ENCODE measurements around the gene ST3GAL6.

DNA sequence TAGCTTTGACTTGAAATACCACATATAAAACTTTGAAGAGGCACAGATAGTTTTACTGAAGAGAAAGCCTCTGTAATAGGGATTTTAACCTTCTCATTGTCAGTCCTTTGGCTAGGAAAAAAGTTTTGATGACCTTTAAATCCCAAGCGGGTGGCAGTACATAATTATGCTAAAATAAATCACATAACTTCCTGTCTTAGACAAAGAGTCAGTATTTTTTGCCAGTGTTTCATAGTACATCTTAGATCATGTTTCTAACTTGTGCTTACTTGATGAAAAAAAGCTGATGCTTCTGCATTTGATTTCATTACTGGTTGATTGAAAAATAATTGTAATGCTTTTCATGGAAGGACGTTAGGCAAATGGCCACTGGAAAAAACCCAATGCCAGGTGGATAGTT, 5.8 kb downstream of the ST3GAL6 start:
- no peak for TF ChIP-seq CTBP1 (IDR thresholded peaks at IDR 0.05; ENCODE audit: borderline replicate concordance)
- no peak for TF ChIP-seq EZH2 (IDR thresholded peaks at IDR 0.05; ENCODE audit: borderline replicate concordance, low read depth, low read length)
- no peak for TF ChIP-seq PHB2 (IDR thresholded peaks at IDR 0.05; ENCODE audit: low read depth)
- TF ChIP-seq ATF7 (IDR thresholded peaks at IDR 0.05), result no peak
- TF ChIP-seq, protein P1, sequence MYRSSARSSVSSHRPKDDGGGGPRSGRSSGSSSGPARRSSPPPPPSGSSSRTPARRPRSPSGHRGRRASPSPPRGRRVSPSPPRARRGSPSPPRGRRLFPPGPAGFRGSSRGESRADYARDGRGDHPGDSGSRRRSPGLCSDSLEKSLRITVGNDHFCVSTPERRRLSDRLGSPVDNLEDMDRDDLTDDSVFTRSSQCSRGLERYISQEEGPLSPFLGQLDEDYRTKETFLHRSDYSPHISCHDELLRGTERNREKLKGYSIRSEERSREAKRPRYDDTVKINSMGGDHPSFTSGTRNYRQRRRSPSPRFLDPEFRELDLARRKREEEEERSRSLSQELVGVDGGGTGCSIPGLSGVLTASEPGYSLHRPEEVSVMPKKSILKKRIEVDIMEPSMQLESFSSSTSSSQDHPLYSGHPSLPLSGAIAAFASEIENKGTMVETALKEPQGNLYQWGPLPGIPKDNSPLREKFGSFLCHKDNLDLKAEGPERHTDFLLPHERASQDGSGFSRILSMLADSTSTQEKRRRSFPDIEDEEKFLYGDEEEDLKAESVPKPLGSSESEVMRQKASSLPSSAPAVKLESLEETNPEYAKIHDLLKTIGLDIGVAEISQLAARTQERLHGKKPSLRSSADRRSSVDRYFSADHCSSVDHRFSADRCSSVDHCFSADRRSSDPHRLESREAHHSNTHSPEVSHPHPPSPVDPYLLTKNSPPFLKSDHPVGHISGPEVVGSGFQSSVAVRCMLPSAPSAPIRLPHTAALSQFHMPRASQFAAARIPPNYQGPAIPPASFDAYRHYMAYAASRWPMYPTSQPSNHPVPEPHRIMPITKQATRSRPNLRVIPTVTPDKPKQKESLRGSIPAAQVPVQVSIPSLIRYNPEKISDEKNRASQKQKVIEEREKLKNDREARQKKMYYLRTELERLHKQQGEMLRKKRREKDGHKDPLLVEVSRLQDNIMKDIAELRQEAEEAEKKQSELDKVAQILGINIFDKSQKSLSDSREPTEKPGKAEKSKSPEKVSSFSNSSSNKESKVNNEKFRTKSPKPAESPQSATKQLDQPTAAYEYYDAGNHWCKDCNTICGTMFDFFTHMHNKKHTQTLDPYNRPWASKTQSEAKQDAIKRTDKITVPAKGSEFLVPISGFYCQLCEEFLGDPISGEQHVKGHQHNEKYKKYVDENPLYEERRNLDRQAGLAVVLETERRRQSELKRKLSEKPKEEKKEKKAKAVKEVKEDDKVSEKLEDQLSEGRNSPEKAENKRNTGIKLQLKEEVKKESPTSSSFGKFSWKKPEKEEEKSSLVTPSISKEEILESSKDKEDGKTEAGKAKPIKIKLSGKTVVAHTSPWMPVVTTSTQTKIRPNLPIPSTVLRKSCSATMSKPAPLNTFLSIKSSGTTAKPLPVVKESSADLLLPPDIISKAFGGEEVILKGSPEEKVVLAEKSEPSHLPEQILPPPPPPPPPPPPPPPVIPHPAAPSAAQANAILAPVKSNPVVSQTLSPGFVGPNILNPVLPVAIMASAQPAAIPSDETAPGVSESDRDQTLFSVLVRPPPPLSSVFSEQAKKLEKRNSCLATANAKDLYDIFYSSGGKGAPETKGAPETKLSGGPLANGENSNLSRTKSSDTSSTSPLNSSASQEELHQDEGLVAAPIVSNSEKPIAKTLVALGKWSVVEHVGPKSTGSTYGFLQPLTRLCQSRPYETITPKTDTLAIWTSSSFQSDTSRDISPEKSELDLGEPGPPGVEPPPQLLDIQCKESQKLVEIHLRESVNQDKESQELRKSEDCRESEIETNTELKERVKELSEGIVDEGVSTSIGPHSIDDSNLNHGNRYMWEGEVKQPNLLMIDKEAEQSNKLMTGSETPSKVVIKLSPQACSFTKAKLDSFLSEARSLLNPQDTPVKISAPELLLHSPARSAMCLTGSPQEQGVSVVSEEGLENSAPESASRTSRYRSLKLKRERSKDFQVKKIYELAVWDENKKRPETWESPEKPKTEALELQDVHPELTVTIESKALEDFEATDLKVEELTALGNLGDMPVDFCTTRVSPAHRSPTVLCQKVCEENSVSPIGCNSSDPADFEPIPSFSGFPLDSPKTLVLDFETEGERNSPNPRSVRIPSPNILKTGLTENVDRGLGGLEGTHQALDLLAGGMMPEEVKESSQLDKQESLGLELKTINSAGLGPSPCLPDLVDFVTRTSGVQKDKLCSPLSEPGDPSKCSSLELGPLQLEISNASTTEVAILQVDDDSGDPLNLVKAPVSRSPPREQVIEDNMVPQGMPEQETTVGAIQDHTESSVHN (IDR thresholded peaks at IDR 0.05; ENCODE audit: borderline replicate concordance in 1 of 2, low read depth in 1 of 2), result no peak
- TF ChIP-seq, protein P2, sequence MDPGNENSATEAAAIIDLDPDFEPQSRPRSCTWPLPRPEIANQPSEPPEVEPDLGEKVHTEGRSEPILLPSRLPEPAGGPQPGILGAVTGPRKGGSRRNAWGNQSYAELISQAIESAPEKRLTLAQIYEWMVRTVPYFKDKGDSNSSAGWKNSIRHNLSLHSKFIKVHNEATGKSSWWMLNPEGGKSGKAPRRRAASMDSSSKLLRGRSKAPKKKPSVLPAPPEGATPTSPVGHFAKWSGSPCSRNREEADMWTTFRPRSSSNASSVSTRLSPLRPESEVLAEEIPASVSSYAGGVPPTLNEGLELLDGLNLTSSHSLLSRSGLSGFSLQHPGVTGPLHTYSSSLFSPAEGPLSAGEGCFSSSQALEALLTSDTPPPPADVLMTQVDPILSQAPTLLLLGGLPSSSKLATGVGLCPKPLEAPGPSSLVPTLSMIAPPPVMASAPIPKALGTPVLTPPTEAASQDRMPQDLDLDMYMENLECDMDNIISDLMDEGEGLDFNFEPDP (CRISPR knock-in tag; IDR thresholded peaks at IDR 0.05), result no peak
- TF ChIP-seq, protein P3, sequence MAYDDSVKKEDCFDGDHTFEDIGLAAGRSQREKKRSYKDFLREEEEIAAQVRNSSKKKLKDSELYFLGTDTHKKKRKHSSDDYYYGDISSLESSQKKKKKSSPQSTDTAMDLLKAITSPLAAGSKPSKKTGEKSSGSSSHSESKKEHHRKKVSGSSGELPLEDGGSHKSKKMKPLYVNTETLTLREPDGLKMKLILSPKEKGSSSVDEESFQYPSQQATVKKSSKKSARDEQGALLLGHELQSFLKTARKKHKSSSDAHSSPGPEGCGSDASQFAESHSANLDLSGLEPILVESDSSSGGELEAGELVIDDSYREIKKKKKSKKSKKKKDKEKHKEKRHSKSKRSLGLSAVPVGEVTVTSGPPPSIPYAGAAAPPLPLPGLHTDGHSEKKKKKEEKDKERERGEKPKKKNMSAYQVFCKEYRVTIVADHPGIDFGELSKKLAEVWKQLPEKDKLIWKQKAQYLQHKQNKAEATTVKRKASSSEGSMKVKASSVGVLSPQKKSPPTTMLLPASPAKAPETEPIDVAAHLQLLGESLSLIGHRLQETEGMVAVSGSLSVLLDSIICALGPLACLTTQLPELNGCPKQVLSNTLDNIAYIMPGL (CRISPR knock-in tag; IDR thresholded peaks at IDR 0.05), result no peak
- TF ChIP-seq, protein P4, sequence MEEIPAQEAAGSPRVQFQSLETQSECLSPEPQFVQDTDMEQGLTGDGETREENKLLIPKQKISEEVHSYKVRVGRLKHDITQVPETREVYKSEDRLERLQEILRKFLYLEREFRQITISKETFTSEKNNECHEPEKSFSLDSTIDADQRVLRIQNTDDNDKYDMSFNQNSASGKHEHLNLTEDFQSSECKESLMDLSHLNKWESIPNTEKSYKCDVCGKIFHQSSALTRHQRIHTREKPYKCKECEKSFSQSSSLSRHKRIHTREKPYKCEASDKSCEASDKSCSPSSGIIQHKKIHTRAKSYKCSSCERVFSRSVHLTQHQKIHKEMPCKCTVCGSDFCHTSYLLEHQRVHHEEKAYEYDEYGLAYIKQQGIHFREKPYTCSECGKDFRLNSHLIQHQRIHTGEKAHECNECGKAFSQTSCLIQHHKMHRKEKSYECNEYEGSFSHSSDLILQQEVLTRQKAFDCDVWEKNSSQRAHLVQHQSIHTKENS (CRISPR knock-in tag; IDR thresholded peaks at IDR 0.05), result no peak
- TF ChIP-seq ZNF431 (CRISPR knock-in tag; IDR thresholded peaks at IDR 0.05), result no peak
- TF ChIP-seq KDM2B (CRISPR knock-in tag; IDR thresholded peaks at IDR 0.05), result no peak
- no peak for TF ChIP-seq ZNF174 (CRISPR knock-in tag; IDR thresholded peaks at IDR 0.05)
- no peak for TF ChIP-seq ARNT (IDR thresholded peaks at IDR 0.05)
- TF ChIP-seq NR1H2 (CRISPR knock-in tag; IDR thresholded peaks at IDR 0.05), result no peak
- no peak for TF ChIP-seq RFX5 (IDR thresholded peaks at IDR 0.05; ENCODE audit: low read depth, low read length)

Measured in K562 (cell line).